Stimulated activated CD4-positive, alpha-beta T cell treated with anti-CD3 and anti-CD28 coated beads, TNF-alpha, amount 100 ng/mL, for 1 hour (primary cell): ENCODE measurements around the gene SEC24D.
"Not testable (repeated sequence)": the region's sequence is repeated elsewhere in the genome, so short reads cannot be mapped to it uniquely, and the experiment has no call there.

ENCODE experiments used
- DNase-seq, 3 donors: peaks; one replicate each; pipeline ENCODE4 v3.0.0-alpha.2; 2020; ENCODE audit warnings: low read depth in 3 of 3, low spot score in 1 of 3

The SEC24D gene

DNA sequence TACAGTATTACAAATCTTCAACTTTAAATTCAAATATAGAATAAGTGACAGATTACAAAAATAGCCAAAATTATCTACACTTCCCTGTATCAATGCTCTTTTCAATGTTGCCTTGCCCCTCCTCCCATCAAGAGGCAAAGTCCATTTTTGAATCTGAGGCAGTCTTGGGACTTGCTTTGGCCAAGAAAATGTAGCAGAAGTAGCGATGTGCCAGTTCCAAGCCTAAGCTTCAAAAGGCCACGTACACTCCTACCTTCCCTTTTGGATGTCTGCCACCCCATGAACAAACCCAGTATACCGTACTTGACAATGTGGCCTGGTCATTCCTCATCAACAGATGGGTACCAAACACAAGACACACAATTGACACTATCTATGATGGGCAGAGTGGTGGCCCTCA lies 24.1 kb downstream of the SEC24D start:
- DNase-seq = no peak

DNA sequence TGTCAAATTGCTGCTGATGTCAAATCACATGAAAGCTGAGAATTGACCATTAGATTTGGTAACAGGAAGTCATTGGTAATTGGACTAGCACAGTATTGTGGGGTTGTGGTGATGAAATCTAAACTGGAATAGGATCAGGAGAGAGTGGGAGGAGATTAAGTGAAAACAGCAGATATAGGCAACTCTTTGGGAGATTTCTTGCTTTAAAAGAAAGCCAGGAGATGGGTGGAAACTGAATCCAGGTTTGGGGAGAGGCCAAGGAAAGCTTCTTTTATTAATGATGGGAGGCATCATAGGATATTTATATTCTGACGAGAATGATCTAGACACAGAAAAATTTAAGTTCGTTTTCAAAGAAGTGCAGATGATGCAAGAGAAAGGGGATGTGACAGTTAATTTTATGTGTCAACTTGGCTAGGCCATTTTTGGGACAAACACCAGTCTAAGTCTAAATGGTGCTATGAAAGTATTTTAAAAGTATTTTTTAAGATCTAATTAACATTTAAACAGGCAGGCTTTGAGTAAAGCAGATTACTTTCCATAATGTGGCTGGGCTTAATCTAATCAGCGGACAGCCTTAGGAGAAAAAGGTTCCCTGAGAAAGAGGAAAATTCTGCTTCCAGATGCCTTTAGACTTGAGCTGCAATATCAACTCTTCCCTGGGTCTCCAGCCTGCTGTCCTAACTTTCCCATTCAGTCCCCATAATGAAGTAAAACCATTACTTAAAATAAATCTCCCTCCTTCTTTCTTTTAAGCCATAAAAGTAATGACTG lies 24.7 kb downstream of the SEC24D start:
- DNase-seq = no peak

- DNase-seq = no peak
These were observed 28.3 kb downstream of the SEC24D start for GRCh38 chr4:118807659-118808058.

DNA sequence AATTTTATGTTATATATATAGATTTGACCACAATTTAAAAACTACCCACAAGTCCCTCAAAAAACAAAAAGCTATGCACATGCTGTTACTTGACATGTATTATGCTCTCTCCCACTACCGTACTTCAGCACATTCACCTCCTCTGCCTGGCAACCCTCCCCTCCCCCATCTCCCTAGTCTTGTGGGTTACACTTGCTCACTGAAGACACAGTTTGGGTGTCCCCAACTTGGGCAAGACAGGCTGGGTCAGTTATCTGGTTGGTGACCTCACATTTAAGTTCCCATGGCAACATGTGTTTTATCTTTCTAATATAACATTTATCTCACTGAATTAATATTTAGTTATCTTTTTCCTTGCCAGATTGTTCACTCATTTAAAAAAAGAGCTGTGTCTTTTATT lies 32.7 kb downstream of the SEC24D start:
- no peak for DNase-seq

DNA sequence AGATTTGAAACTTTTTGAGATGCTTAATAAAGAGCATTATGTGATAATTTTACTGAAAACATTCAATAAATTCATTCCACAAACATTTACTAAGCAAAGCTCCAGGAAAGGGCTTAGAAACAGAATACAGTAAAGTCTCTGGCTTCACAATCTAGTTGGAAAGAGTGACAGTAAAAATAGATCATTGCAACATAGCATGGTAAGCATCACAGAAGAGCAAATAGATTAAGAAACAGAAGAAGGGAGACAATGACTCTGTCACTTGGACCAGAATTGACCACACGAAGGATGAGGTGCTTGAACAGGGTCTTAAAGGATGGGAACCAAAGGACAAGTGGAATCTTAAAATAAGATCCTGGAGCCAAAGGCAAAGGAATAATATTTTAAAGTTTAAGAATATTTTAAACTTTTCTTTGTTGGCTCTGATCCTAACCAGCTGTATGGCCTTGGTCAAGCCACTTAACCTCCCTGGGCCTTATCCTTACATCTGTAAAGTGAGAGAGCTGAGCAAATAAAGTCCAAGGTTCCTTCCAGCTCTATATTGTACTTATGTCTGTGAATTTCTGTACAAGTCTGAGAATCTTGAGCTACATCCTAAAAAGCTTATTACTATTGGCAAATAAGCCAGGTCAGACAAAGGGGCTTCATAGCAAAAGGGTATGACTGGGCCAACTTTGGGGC lies 33.9 kb downstream of the SEC24D start:
- no peak for DNase-seq

GRCh38 chr4:118799231-118799942 lies 36.5 kb downstream of the SEC24D start:
- no peak for DNase-seq

DNA sequence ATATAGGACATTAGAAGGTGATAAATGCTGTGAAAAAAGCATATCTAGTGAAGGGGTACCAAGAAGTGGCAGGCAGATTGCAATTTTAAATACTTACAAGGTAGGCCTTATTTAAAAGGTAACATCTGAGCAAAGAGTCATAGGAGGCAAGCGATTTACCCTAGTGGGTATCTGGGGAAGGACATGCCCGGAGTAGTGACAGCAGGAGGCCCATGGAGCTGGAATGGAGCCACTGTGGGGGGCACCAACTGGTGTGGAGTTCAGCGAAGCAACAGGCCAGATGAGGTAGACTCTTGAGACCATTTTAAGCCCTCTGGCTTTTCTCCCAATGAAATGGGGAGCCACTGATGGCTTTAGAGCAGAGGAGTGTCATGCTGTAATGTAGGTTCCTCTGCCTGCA lies 37.3 kb downstream of the SEC24D start:
- DNase-seq = no peak

DNA sequence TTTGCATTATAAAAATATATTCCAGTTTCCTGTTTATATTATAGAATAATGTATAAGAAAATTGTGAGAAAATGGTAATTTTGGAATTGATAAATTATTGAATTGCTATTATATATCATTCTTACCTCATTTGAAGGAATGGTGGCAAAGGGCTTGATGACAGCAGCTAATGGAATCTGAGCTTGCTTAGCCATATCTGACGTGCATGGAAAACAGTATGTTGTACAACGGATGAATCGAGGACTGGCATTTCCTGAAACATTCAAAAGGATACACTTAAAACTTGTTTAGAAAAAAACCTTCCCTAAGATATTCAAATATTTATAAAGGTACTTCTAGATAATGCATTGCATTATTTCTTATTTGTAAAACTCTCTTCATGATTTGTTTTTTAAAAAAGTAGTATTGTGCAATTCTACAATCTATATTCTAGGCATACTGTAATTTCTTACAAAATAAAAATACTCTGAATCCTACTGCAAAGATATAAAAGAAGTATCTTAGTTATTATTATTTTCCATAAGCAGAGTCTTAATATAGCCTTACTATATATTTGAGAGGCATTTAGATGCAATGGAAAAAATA lies 38.3 kb downstream of the SEC24D start:
- no peak for DNase-seq

GRCh38 chr4:118791690-118792446 lies 44.1 kb downstream of the SEC24D start:
- DNase-seq = not testable (repeated sequence)

DNA sequence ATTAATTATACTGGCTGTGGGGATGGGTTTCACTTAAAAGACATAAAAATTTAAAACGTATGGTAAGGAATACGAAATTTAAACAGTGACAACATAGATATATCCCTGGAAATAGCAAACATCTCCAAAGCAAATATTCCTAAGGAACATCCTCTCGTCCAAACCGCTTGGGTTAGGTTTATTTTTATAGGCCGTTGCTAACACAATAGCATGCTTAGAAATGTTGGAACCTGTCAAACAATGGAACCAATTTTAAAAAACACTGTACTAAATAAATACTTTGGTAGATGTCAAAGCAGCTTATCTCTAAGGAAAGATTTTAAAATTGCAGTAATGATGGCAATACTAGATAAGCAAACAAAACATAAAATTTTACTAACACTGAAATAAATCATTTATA lies 45.4 kb downstream of the SEC24D start:
- DNase-seq = no peak

- no peak for DNase-seq
These were observed 47.0 kb downstream of the SEC24D start for GRCh38 chr4:118788911-118789310.

DNA sequence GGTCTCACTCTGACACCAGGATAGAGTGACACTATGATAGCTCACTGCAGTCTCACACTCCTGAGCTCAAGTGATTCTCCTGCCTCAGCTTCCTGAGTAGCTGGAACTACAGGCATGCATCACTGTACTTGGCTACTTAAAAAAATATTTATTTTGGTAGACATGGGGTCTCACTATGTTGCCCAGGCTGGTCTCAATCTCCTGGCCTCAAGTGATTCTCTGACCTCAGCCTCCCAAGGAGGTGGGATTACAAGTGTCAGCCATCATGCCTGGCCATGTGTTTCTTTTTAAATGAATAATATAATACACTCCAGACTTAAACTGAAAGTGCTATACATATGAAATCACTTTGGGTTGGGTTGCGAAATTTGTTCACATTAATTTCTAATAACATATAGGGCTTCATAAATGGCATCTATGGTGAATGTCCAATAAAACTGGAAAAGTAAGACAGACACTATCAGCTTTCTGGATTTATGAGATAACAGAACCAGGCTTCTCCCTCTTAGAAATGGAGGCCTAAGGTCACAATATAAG lies 48.0 kb downstream of the SEC24D start:
- DNase-seq = no peak

GRCh38 chr4:118784776-118785175 lies 51.1 kb downstream of the SEC24D start:
- DNase-seq = no peak

DNA sequence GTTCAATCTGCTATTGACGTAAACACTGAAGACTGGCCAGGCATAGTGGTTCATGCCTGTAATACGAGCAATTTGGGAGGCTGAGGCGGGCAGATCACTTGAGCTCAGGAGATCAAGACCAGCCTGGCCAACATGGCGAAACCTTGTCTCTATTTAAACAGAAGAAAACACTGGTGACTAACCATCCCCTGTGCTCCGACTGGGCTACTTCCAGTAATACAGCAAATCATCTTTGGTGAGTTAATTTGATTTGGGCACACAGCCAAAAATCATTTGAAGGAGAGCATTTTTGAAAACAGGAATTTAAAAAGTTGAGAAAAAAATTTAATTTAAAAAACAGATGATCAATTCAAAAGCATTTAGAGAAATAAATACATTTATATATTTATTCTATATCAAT lies 52.0 kb downstream of the SEC24D start:
- DNase-seq = no peak

GRCh38 chr4:118782886-118783285 lies 53.0 kb downstream of the SEC24D start:
- not testable (repeated sequence) for DNase-seq

GRCh38 chr4:118777649-118778048 lies 58.3 kb downstream of the SEC24D start:
- not testable (repeated sequence) for DNase-seq

- not testable (repeated sequence) for DNase-seq
These were observed 58.8 kb downstream of the SEC24D start for GRCh38 chr4:118776955-118777640.

GRCh38 chr4:118776157-118776954 lies 59.6 kb downstream of the SEC24D start:
- no peak for DNase-seq

- DNase-seq = no peak
These were observed 60.5 kb downstream of the SEC24D start for GRCh38 chr4:118775405-118775804.
